Body of pancreas (tissue), 4 donors: ENCODE results near the gene DNAI1.

Experiments used
- POLR2A ChIP-seq, 3 donors: fragments of 450-650 bp; IDR thresholded peaks; one replicate each; pipeline ENCODE4 v1.6.1; 2016; ENCODE audit warnings: antibody characterized with exemption in 3 of 3, mild to moderate bottlenecking in 2 of 3
- TF ChIP-seq, protein P1 (sequence below), 7 experiments: fragments of 450-650 bp in 4 of 7; fragments of 200-600 bp in 3 of 7; sonication (generic) in 3 of 7; IDR thresholded peaks; one replicate each; pipeline ENCODE4 v1.5.1; 2016 to 2019; ENCODE audit warnings: antibody characterized with exemption in 7 of 7

DNA sequence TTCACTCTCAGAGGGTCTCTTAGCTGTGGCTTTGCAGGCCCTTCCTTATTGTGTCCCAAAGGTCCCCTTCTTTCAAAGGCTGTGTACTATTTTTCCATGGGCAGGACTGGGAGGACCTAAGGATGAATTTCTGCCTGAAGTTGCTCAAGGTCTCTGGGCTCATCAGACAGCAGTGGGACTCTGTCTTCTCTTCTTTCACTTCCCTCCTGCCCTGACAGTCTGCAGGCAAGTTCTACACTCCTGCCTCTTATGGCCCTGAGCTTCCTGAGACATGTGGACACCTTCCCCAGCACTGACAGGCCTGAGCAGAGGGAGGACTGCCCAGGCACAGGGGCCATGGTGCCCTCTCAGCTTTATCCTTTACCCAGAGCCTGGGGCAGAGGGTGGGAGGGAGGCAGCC is 49.4 kb downstream of the DNAI1 start:
- TF ChIP-seq, protein P1, sequence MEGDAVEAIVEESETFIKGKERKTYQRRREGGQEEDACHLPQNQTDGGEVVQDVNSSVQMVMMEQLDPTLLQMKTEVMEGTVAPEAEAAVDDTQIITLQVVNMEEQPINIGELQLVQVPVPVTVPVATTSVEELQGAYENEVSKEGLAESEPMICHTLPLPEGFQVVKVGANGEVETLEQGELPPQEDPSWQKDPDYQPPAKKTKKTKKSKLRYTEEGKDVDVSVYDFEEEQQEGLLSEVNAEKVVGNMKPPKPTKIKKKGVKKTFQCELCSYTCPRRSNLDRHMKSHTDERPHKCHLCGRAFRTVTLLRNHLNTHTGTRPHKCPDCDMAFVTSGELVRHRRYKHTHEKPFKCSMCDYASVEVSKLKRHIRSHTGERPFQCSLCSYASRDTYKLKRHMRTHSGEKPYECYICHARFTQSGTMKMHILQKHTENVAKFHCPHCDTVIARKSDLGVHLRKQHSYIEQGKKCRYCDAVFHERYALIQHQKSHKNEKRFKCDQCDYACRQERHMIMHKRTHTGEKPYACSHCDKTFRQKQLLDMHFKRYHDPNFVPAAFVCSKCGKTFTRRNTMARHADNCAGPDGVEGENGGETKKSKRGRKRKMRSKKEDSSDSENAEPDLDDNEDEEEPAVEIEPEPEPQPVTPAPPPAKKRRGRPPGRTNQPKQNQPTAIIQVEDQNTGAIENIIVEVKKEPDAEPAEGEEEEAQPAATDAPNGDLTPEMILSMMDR (IDR thresholded peaks at IDR 0.05) = no peak
- TF ChIP-seq POLR2A (IDR thresholded peaks at IDR 0.05) = no peak
